IMR-90 (cell line): ENCODE results near the gene NRIP1.

Source experiments
- BHLHE40 ChIP-seq: fragments of 150-350 bp; IDR thresholded peaks from 2 replicates; pipeline ENCODE4 v1.6.1; 2016; ENCODE audit warnings: mild to moderate bottlenecking, low read depth, low read length
- CEBPB ChIP-seq: IDR thresholded peaks from 2 replicates; pipeline ENCODE4 v1.6.1; 2012; ENCODE audit warnings: low read depth, low read length, improper control_type of control experiment
- CTCF ChIP-seq: conservative IDR thresholded peaks from 2 replicates; pipeline ENCODE4 v1.5.1; 2012; ENCODE audit warnings: mild to moderate bottlenecking, low read depth, low read length, improper control_type of control experiment
- ELK1 ChIP-seq: fragments of 150-350 bp; IDR thresholded peaks from 2 replicates; pipeline ENCODE4 v1.6.1; 2016; ENCODE audit warnings: low read depth, mild to moderate bottlenecking, low read length, moderate library complexity, borderline replicate concordance
- FOS ChIP-seq: fragments of 150-350 bp; IDR thresholded peaks from 2 replicates; pipeline ENCODE4 v1.6.1; 2016; ENCODE audit warnings: low read depth, low read length
- MAZ ChIP-seq: IDR thresholded peaks from 2 replicates; pipeline ENCODE4 v1.6.1; 2012; ENCODE audit warnings: low read depth, mild to moderate bottlenecking, low read length, improper control_type of control experiment, moderate library complexity, borderline replicate concordance
- MXI1 ChIP-seq: IDR thresholded peaks from 2 replicates; pipeline ENCODE4 v1.6.1; 2012; ENCODE audit warnings: low read depth, mild to moderate bottlenecking, low read length, moderate library complexity, borderline replicate concordance
- POLR2A ChIP-seq: IDR thresholded peaks from 2 replicates; pipeline ENCODE4 v1.6.1; 2012; ENCODE audit warnings: mild to moderate bottlenecking, low read depth, low read length
- RAD21 ChIP-seq: IDR thresholded peaks from 2 replicates; pipeline ENCODE4 v1.6.1; 2012; ENCODE audit warnings: low read length, improper control_type of control experiment
- RCOR1 ChIP-seq: IDR thresholded peaks from 2 replicates; pipeline ENCODE4 v1.6.1; 2012; ENCODE audit warnings: mild to moderate bottlenecking, low read length, improper control_type of control experiment; ENCODE audit not compliant: insufficient replicate concordance
- RFX5 ChIP-seq: IDR thresholded peaks from 2 replicates; pipeline ENCODE4 v1.8.0; 2012; ENCODE audit warnings: low read depth, mild to moderate bottlenecking, low read length, moderate library complexity
- SMC3 ChIP-seq: fragments of 150-350 bp; IDR thresholded peaks from 2 replicates; pipeline ENCODE4 v1.6.1; 2016; ENCODE audit warnings: low read depth, mild to moderate bottlenecking, antibody characterized with exemption, low read length, moderate library complexity
- USF2 ChIP-seq: fragments of 150-350 bp; IDR thresholded peaks from 2 replicates; pipeline ENCODE4 v1.6.1; 2017; ENCODE audit warnings: mild to moderate bottlenecking, antibody characterized with exemption, low read length, low read depth

GRCh38 chr21:14977814-14978213, 87.0 kb downstream of the NRIP1 start:
- TF ChIP-seq POLR2A, result no peak
- no peak for TF ChIP-seq RAD21
- no peak for TF ChIP-seq MAZ
- TF ChIP-seq CTCF, result no peak
- no peak for TF ChIP-seq BHLHE40
- TF ChIP-seq USF2, result no peak
- no peak for TF ChIP-seq CEBPB
- TF ChIP-seq SMC3, result no peak
- TF ChIP-seq RCOR1, result no peak
- no peak for TF ChIP-seq FOS
- TF ChIP-seq MXI1, result no peak
- no peak for TF ChIP-seq ELK1
- TF ChIP-seq RFX5, result no peak
